ENCODE measurements around the gene RAE1. TPM values are rescaled to one million over a fixed set of nuclear protein-coding genes. Genes with fewer than 3 reads are reported as not detected.

RAE1 gene
- total and polyA plus RNA-seq, 2 of the 4 experiments (the other 2 are of a cell fraction): 32.8 to 80.5 TPM

DNA sequence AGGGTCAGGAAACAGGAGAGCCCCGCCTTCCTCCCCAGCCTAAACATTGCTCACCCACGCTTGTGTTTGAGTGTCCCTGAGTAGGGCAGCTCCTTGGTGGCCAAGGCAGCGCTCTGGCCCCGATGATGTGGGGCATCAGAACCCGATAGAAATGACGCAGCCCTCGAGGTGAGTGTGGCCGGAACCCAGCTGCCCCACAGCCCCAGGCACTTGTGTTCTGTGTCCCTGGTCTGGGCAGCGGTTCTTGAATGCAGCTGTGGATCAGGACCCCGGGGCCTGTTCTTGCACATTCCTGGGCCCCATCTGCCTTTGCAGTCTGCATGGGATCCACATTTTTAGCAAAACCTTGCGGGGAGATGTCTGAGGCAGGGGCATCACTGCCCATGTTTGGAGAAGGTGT is 53.0 kb downstream of the RAE1 start:
- TF ChIP-seq POLR2A (IDR thresholded peaks at IDR 0.05; ENCODE audit: low read depth, low read length) (no peak), NFE2L2 (IDR thresholded peaks at IDR 0.05; ENCODE audit: low read depth, low read length) (no peak), CEBPB (IDR thresholded peaks at IDR 0.05; ENCODE audit: low read depth, low read length) (no peak), SMC3 (IDR thresholded peaks at IDR 0.05; ENCODE audit: low read depth, low read length) (no peak), MAFK (IDR thresholded peaks at IDR 0.05; ENCODE audit: low read depth, low read length) (no peak), BHLHE40 (IDR thresholded peaks at IDR 0.05; ENCODE audit: low read depth, low read length) (no peak)
- TF ChIP-seq, protein P1, sequence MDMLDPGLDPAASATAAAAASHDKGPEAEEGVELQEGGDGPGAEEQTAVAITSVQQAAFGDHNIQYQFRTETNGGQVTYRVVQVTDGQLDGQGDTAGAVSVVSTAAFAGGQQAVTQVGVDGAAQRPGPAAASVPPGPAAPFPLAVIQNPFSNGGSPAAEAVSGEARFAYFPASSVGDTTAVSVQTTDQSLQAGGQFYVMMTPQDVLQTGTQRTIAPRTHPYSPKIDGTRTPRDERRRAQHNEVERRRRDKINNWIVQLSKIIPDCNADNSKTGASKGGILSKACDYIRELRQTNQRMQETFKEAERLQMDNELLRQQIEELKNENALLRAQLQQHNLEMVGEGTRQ (IDR thresholded peaks at IDR 0.05; ENCODE audit: low read depth, low read length): no peak
- TF ChIP-seq, protein P2, sequence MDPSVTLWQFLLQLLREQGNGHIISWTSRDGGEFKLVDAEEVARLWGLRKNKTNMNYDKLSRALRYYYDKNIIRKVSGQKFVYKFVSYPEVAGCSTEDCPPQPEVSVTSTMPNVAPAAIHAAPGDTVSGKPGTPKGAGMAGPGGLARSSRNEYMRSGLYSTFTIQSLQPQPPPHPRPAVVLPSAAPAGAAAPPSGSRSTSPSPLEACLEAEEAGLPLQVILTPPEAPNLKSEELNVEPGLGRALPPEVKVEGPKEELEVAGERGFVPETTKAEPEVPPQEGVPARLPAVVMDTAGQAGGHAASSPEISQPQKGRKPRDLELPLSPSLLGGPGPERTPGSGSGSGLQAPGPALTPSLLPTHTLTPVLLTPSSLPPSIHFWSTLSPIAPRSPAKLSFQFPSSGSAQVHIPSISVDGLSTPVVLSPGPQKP (IDR thresholded peaks at IDR 0.05; ENCODE audit: borderline replicate concordance, low read depth, low read length): no peak
- H3K36me3 ChIP-seq (ENCODE audit: control insufficient read depth, insufficient read depth, low read length): peaks cover 25% of the 10 kb centered on the region

More for the DNA sequence above, 53.0 kb downstream of the RAE1 start:
- ChIA-PET CTCF (interaction anchor here (0.5 to 0.7 kb wide), 2 partner anchors 9 to 1428 kb away, joined by 3 read pairs; no protein-coding TSS in a partner anchor), POLR2A (ENCODE audit: unreplicated experiment) (no interaction called here)
- dilution Hi-C loops (cut with HindIII; ENCODE audit: low sequenced_read_pairs, unreplicated experiment) (no loop called here), intact Hi-C loops (cut with micrococcal nuclease) (no loop called here), in situ Hi-C loops (cut with MboI; ENCODE audit: low sequenced_read_pairs) (no loop called here)
- Histone ChIP-seq H3K9me3 (ENCODE audit: control insufficient read depth, insufficient read depth, low read length) (no peaks in the 10 kb centered on the region), H4K5ac (ENCODE audit: low read depth, low read length) (no peak overlapping the region), H3K4me3 (ENCODE audit: insufficient read depth, low read depth, low read length) (no peak overlapping the region), H3K79me1 (ENCODE audit: low read depth in 1 of 2, low read length in 2 of 2) (0 out of 4 replicates have a peak, but pooled peaks cover 0 to 3% of the 10 kb centered on the region in 2 experiments), H2BK120ac (ENCODE audit: low read depth, low read length) (no peak overlapping the region), H3K23ac (ENCODE audit: low read depth, low read length) (no peak overlapping the region), H3K27me3 (ENCODE audit: control insufficient read depth, insufficient read depth, low read length) (no peaks in the 10 kb centered on the region), H3K4me1 (ENCODE audit: control insufficient read depth, insufficient read depth, low read length) (peaks cover 2% of the 10 kb centered on the region; the same call in 1 of the 2 replicates), H3K9ac (ENCODE audit: low read depth, low read length) (no peak overlapping the region), H3K14ac (replicated peaks; ENCODE audit: low read depth, low read length) (no peak overlapping the region), H4K8ac (ENCODE audit: low read depth in 2 of 2, low read length in 2 of 2) (no peak overlapping the region), H3K4ac (ENCODE audit: low read depth, low read length) (no peak overlapping the region), H2BK20ac (ENCODE audit: low read depth, low read length) (no peak overlapping the region), H3K56ac (ENCODE audit: extremely low read depth, insufficient read depth, low read length) (no peak overlapping the region), H3K18ac (ENCODE audit: low read depth, low read length) (no peak overlapping the region), H2AK5ac (ENCODE audit: low read depth, low read length) (no peak overlapping the region), H2AK9ac (replicated peaks; ENCODE audit: low read depth, low read length, poor library complexity) (no peak overlapping the region), H2AFZ (replicated peaks; ENCODE audit: low read length, poor library complexity) (no peak overlapping the region), H3K4me2 (ENCODE audit: low read depth, low read length) (no peak overlapping the region), H2BK15ac (ENCODE audit: low read depth, low read length) (no peak overlapping the region), H3K27ac (ENCODE audit: insufficient read depth, low read length) (no peak overlapping the region), H3K9me1 (ENCODE audit: insufficient read depth, low read length) (no peaks in the 10 kb centered on the region), H4K91ac (ENCODE audit: insufficient read depth, low read depth, low read length) (no peak overlapping the region), H4K20me1 (ENCODE audit: insufficient read depth, low read length) (no peaks in the 10 kb centered on the region; the same call in 1 of the 2 replicates), H2BK5ac (ENCODE audit: low read depth, low read length, poor library complexity, severe bottlenecking) (no peak overlapping the region)
- DNase-seq (no peak), ATAC-seq (ENCODE audit: low read depth) (no peak)
- BruUV-seq (replicated peaks): no TSS peak
- 87% methylated on average over 4 of the region's 11 CpGs; no CpG with 5 or more reads in 1 of the 2 experiments for WGBS, 2 experiments (ENCODE audit: extremely low coverage in 2 of 2, insufficient read length in 1 of 2)

All from IMR-90 (cell line).